NOMO-1 treated with DMSO at 0.1 percent for 48 hours (cell line): Measurements from ENCODE around the gene LBHD1.
"Not testable (repeated sequence)": the region's sequence is repeated elsewhere in the genome, so short reads cannot be mapped to it uniquely, and the experiment has no call there.

Experiments used
- DNase-seq: peaks from one replicate; lab custom pipeline; 2025; ENCODE audit not compliant: unreplicated experiment; lab: John Stamatoyannopoulos, UW

The LBHD1 gene

DNA sequence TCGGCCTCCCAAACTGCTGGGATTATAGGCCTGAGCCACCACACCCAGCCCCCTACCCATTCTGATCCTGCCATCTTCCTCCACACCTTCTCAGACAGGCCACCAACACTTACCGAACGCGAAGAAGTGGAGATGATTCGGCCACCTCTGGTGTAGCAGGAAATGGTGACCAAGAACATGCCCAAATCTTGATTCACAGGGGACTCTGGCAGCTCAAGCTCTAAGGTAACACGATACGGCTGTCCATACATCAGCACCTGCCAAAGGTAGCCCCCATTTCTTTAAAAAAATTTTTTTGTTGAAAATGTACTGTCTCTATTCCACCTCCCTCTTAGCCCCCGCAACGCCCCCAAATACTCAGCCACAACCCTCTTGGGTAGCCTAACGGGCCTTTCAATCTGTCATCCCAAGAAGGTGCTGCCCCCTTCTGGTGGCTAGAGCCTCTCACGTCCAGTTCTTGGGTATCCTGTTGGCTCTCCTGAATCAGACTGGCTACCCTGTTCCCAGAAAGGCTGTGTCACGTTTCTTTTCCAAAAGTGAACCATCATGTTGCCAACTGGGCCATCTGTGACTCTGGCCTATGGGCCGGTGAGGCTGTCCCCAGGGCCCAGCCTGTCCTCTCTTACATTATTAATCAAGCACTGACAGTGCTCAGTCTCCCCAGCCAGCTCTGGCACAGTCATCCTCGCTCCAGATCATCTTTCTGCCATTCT is 22.5 kb upstream of the LBHD1 start:
- DNase-seq, result peak; percentile 57

- DNase-seq, result not testable (repeated sequence)
These were observed 21.6 kb upstream of the LBHD1 start for GRCh38 chr11:62693624-62694023.

DNA sequence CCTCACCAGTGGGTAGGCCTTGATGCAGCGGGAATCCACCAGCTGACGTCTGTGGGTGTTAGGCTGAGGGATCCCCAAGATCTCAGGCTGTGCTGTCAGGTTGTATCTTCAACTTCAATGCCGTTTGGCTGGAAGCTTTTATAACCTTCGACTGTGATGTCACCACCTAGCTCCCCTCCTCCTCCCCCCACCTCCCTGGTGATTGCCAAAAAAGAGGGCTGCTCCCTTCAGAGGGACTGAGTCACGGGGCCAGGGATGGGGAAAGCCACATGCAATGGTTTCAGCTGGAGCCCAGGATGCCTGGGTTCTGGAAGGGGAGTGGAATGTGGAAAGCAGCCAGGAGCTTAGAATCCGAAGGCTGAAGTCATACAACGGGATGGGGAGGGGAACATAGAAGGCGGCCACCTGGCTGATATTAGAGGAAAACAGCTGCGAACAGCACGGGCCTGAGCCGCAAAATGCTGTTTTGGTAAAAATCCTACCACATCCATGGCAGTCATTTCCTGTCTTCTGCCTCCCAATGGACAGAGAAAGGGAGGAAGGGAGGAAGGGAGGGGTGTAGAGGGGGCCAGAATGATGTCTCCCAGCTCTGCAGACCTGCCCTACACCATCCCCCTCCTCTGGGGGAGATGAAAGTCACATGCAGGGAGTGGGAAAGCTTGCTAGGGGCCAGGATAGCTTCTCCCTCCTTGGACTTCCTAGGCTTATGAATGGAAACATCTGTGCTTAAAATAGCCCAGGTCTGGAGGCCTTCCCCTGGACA is 17.5 kb upstream of the LBHD1 start, which contains the start of gene LRRN4CL:
Gene LRRN4CL, minus strand, starts transcription at position 110 of the 763 bp plus-strand sequence. CDS start 1,022 bp downstream, outside the sequence.
- no peak for DNase-seq

DNA sequence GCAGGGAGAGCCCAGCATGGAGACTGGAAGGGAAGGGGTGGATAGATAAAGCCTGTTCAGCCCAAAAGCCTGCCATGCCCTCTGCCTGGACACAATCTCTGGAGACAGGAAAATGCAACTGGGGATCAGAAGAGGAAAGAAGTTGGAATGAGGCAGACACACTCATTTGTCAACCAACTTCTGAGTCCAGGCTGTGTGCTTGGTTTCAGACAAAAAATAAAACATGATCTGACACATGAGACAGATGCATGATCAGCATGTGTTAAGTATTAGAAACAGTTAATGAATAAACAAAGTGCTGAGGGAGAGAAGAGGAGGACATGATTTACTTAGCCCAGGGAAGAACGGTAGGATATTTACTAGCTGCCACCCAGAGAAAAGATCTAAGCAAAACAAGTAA is 16.4 kb upstream of the LBHD1 start:
- no peak for DNase-seq

GRCh38 chr11:62687508-62688396 is 15.7 kb upstream of the LBHD1 start:
- DNase-seq, result no peak

- DNase-seq, result no peak
These were observed 10.5 kb upstream of the LBHD1 start for GRCh38 chr11:62682518-62682917.

DNA sequence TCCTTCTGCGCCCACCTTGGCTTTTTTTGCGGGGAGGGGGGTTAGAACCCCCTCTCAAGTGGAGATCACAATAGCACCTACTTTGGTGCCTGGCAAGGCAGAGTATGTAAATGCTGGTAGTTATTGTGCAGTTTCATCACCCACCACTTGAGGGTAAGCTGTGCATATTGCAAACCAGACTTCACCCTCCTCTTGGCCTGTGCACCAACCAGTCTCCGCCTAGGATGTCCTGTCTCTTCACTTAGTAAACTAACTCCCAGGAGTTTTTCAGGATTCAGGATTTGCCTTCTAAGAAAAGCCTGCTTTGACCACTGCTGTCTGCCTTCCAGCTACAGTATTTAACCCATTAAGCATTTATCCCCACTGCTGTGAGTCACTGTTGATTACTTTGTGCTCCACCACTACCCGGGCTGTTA is 8.8 kb upstream of the LBHD1 start:
- peak; percentile 36 for DNase-seq

DNA sequence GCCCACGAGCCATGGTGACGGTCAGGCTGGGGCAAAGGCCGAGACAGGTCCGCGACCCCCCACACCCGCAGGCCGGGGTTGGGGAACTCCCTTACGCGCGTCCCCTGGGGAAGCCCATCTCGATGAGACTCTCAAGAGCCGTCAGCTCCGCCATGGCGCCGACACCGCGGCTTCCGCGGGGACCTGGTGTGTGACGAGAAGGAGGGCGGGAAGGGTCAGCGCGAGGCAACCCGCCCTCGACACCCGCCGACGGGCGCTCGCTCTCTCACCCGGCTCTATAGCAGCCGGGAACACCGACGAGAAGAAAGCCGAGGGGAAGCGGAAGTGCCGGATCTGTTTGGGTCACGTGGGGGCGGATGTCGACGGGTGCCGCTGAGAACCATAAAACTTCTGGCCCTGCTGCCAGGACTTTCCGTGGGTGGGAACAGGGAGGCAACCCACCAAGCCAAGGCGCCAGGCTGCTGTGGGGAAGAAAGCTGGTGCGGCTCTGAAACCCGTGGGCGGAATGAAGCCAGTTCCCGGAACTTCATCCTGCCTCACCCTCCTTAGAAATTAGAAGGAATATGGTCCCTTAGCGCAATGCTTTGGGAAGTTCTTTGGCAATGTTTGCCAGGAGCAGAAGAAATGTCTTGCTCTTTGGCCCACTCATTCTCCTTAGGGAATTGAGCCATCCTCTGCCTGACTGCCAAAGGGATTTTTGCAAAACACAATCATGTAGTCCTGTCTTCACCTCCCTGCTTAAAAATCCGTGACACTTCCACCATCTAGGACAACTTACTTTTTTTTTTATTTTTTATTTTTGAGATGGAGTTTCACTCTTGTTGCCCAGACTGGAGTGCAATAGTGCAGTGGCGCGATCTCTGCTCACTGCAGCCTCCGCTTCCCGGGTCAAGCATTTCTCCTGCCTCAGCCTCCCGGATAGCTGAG is 7.0 kb upstream of the LBHD1 start, which contains the start of gene UBXN1:
Gene UBXN1, minus strand, starts transcription at position 304 of the 927 bp plus-strand sequence. Its CDS starts 150 bp downstream, at position 154.
- peak; percentile 93 for DNase-seq

DNA sequence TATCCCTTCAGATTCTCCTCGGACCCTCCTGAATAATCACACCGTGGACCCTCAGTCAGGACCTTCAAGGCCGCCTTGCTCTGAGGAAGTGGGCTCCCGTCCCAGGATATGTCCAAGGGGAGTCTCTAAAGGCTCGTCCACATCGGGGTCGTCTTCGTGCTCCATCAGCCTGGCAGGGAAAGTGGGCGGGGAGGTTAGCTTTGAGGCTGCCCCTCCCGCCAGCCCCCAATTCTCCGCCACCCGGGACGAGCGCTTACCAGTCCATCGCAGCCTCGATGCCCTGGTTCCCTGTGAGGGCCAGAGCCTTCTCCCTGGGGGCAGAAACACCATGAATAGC is 6.3 kb upstream of the LBHD1 start:
- DNase-seq, result no peak

GRCh38 chr11:62677714-62678113 is 5.6 kb upstream of the LBHD1 start:
- DNase-seq, result no peak

GRCh38 chr11:62677156-62677555 is 5.1 kb upstream of the LBHD1 start:
- no peak for DNase-seq

GRCh38 chr11:62676698-62677097 is 4.6 kb upstream of the LBHD1 start:
- no peak for DNase-seq

GRCh38 chr11:62675415-62675814 is 3.3 kb upstream of the LBHD1 start:
- DNase-seq, result not testable (repeated sequence)

DNA sequence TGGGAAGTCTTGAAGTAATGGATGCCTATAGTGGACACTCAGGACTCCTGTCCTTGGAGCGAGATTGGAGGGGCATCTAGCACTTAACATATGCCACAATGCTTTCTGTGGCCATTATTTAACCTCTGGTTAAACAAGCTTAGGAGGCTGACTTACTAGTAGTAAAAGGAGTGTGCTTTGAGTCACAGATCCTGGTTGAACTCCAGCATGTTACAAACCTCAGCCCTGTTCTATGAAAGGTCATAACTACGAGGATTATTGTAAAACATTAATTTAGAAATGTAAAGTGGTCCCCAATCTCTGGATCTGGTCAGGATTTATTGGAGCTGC is 1.1 kb upstream of the LBHD1 start:
- DNase-seq, result no peak

DNA sequence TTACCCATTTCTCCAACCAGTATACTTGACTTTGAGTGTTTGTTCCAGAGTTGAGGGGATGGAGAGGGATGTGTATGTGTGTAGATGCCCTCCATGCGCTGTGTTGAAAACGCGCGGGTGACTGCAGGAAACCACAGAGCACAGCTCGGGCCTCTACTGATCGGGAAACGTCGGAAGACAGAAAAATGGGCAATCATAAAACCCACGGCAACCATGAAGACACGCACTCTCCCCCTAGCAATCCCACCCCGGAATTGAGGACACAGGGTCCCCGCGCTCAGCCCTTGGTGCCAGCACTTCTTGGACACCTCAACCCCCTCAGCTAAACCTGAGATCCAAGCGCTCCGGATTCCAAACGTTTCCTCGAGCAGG is 845 bp downstream of the LBHD1 start:
- DNase-seq, result peak; percentile 59

DNA sequence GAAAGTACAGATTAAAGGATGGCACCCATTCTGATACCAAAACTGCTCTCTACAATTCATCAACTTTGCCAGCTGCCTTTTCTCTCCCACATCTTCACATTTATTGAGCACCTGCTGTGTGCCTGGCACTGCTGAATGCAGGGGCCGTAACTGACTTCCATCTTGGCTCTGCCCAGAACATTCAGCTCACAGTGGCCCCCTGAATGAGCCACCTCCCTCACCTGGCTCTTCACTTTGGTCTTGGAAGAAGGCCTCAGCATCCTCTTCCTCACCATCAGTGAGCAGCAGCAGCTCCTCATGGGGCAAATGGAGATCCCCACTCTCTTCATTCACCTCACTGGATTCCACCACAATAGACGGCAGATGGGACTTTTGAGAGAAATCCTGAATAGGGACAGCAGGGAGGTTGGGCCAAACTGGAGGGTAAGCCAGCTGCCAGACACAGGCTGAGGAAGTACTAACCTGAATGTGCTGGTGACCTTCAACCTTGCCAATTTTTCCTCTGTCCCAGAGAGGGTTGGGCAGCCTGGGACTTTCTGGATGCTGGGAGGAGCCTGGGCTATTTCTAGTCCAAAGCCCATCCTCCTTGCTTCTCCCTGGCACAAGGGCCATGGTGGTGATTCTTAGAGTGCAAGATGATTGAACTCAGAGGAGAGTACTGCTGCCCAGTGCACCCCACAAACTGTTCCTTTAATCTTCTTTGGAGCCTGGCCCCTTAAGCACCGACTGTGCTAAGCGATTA is 2.5 kb downstream of the LBHD1 start:
- DNase-seq, result no peak

GRCh38 chr11:62667460-62667859 is 4.6 kb downstream of the LBHD1 start:
- no peak for DNase-seq

DNA sequence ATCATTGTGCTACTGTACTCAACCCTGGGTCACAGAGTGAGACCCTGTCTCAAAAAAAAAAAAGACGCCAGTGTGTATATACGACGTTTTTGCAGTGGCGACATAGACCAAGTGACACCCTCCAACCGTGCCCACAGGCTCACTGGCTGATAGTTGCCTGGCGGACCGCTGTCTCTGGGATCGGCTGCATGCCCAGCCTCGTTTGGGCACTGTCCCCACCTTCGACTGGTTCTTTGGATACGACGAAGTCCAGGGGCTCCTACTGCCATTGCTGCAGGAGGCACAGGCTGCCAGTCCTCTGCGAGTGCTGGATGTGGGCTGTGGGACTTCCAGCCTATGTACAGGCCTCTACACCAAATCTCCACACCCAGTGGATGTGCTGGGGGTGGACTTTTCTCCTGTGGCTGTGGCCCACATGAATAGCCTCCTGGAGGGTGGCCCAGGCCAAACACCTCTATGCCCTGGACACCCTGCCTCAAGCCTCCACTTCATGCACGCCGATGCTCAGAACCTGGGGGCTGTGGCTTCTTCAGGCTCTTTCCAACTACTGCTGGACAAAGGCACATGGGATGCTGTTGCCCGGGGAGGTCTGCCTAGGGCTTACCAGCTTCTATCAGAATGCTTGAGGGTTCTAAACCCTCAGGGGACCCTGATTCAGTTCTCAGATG is 5.7 kb downstream of the LBHD1 start:
- DNase-seq, result no peak

GRCh38 chr11:62665599-62666258 is 6.3 kb downstream of the LBHD1 start:
- DNase-seq, result peak; percentile 56
